ENCODE measurements around the gene MPC2.

- TF ChIP-seq CTCF (IDR thresholded peaks at IDR 0.05; ENCODE audit: insufficient read depth, low read length) = no peak
- TF ChIP-seq POLR2AphosphoS5 (IDR thresholded peaks at IDR 0.05; ENCODE audit: low read depth) = no peak
- TF ChIP-seq REST (IDR thresholded peaks at IDR 0.05; ENCODE audit: insufficient replicate concordance, low read depth) = no peak
- no peak for TF ChIP-seq GABPA (IDR thresholded peaks at IDR 0.05; ENCODE audit: low read depth)
Measured at GRCh38 chr1:167929725-167930124, 7.1 kb downstream of the MPC2 start.
